Astrocyte (in vitro differentiated cells and primary cell): Measurements from ENCODE around the gene HSD17B2. TPM values are rescaled to one million over a fixed set of nuclear protein-coding genes. Genes with fewer than 3 reads are reported as not detected.

Experiments used
- DNase-seq: peaks from one replicate; pipeline ENCODE4 v3.0.0-alpha.2; 2010; ENCODE audit warnings: low read depth
- FAIRE-seq: peaks from 2 replicates; lab custom pipeline; 2011; peaks lifted over from hg19 to GRCh38; lab: Jason Lieb, UNC
- H2AFZ ChIP-seq: 2 replicates; pipeline ENCODE4 v1.6.0; 2012; ENCODE audit warnings: low read depth, low read length, inconsistent platforms
- H3K27ac ChIP-seq: 2 replicates; pipeline ENCODE4 v1.5.1; 2011; ENCODE audit warnings: low read depth, low read length, inconsistent platforms
- H3K27me3 ChIP-seq: 2 replicates; pipeline ENCODE4 v1.6.0; 2011; ENCODE audit warnings: low read length, inconsistent platforms; ENCODE audit not compliant: insufficient read depth
- H3K36me3 ChIP-seq: 2 replicates; pipeline ENCODE4 v1.5.1; 2011; ENCODE audit warnings: low read length, inconsistent platforms; ENCODE audit not compliant: insufficient read depth
- H3K4me1 ChIP-seq: 2 replicates; pipeline ENCODE4 v1.5.1; 2011; ENCODE audit warnings: low read length, inconsistent platforms; ENCODE audit not compliant: insufficient read depth
- H3K4me2 ChIP-seq: 2 replicates; pipeline ENCODE4 v1.6.0; 2012; ENCODE audit warnings: low read length, inconsistent platforms
- H3K4me3 ChIP-seq: 2 replicates; pipeline ENCODE4 v1.5.1; 2011; ENCODE audit warnings: low read depth, mild to moderate bottlenecking, low read length, inconsistent platforms; ENCODE audit not compliant: insufficient read depth
- H3K79me2 ChIP-seq: 2 replicates; pipeline ENCODE4 v1.6.0; 2012; ENCODE audit warnings: mild to moderate bottlenecking, low read length, inconsistent platforms; ENCODE audit not compliant: insufficient read depth
- H3K9ac ChIP-seq: 2 replicates; pipeline ENCODE4 v1.6.0; 2012; ENCODE audit warnings: mild to moderate bottlenecking, low read length, inconsistent platforms
- H3K9me3 ChIP-seq: 2 replicates; pipeline ENCODE4 v1.5.1; 2012; ENCODE audit warnings: low read depth, mild to moderate bottlenecking, low read length, inconsistent platforms; ENCODE audit not compliant: insufficient read depth
- H4K20me1 ChIP-seq: 2 replicates; pipeline ENCODE4 v1.6.0; 2012; ENCODE audit warnings: low read length, inconsistent platforms; ENCODE audit not compliant: insufficient read depth
- H3K27ac Mint-ChIP-seq: one replicate; pipeline ENCODE4 v1.8.0; 2021; ENCODE audit warnings: mild to moderate bottlenecking, mixed read lengths; ENCODE audit not compliant: unreplicated experiment
- H3K27me3 Mint-ChIP-seq: one replicate; pipeline ENCODE4 v1.8.0; 2021; ENCODE audit warnings: low read depth, mixed read lengths; ENCODE audit not compliant: unreplicated experiment
- H3K36me3 Mint-ChIP-seq: one replicate; pipeline ENCODE4 v1.8.0; 2021; ENCODE audit warnings: low read depth, mixed read lengths; ENCODE audit not compliant: unreplicated experiment
- H3K4me1 Mint-ChIP-seq: one replicate; pipeline ENCODE4 v1.8.0; 2021; ENCODE audit warnings: low read depth, mixed read lengths; ENCODE audit not compliant: unreplicated experiment
- H3K4me3 Mint-ChIP-seq: one replicate; pipeline ENCODE4 v1.8.0; 2021; ENCODE audit warnings: mild to moderate bottlenecking, moderate library complexity, mixed read lengths; ENCODE audit not compliant: unreplicated experiment
- H3K9me3 Mint-ChIP-seq: one replicate; pipeline ENCODE4 v1.8.0; 2021; ENCODE audit warnings: mild to moderate bottlenecking, mixed read lengths; ENCODE audit not compliant: unreplicated experiment
- CTCF ChIP-seq: IDR thresholded peaks from 2 replicates; pipeline ENCODE4 v1.5.1; 2011; ENCODE audit warnings: low read depth, mild to moderate bottlenecking, inconsistent platforms, low read length, moderate library complexity; ENCODE audit not compliant: insufficient read depth
- EZH2 ChIP-seq: IDR thresholded peaks from 2 replicates; pipeline ENCODE4 v1.6.1; 2012; ENCODE audit warnings: mild to moderate bottlenecking, low read length, inconsistent platforms; ENCODE audit not compliant: insufficient read depth
- total RNA-seq: library from RNA; stranded (reverse); gene quantifications from 2 replicates; pipeline ENCODE4 v1.2.1, GENCODE V29; 2021

The HSD17B2 gene
- total RNA-seq, 1 donor from 2014 or later = 0.20 TPM

GRCh38 chr16:82047374-82047773 is 12.3 kb downstream of the HSD17B2 start:
- FAIRE-seq = no peak
- H2AFZ ChIP-seq = no peak overlapping the region
- peaks cover 30% of the 10 kb centered on the region for H3K27me3 Mint-ChIP-seq

GRCh38 chr16:82047787-82048186 is 12.7 kb downstream of the HSD17B2 start:
- Histone ChIP-seq H3K4me1 (peaks cover 12% of the 10 kb centered on the region), H3K4me2 (no peak overlapping the region), H4K20me1 (no peaks in the 10 kb centered on the region), H3K27ac (no peak overlapping the region), H3K9me3 (no peaks in the 10 kb centered on the region), H2AFZ (no peak overlapping the region), H3K4me3 (no peak overlapping the region), H3K9ac (no peak overlapping the region), H3K27me3 (peaks cover 7% of the 10 kb centered on the region), H3K79me2 (no peaks in the 10 kb centered on the region), H3K36me3 (no peaks in the 10 kb centered on the region)
- no peak overlapping the region for H3K27ac Mint-ChIP-seq
- no peaks in the 10 kb centered on the region for H3K9me3 Mint-ChIP-seq
- peaks cover 34% of the 10 kb centered on the region for H3K27me3 Mint-ChIP-seq
- peaks cover 8% of the 10 kb centered on the region for H3K4me1 Mint-ChIP-seq
- H3K36me3 Mint-ChIP-seq = no peaks in the 10 kb centered on the region
- H3K4me3 Mint-ChIP-seq = no peak overlapping the region
- DNase-seq (no peak), FAIRE-seq (no peak)
- no peak for TF ChIP-seq CTCF
- TF ChIP-seq EZH2 = no peak

More at GRCh38 chr16:82047374-82047773, 12.3 kb downstream of the HSD17B2 start:
- Histone ChIP-seq H3K4me1 (peaks cover 13% of the 10 kb centered on the region), H3K9ac (no peak overlapping the region), H4K20me1 (no peaks in the 10 kb centered on the region), H3K4me3 (no peak overlapping the region), H3K4me2 (no peak overlapping the region), H3K36me3 (no peaks in the 10 kb centered on the region), H3K9me3 (no peaks in the 10 kb centered on the region), H3K79me2 (no peaks in the 10 kb centered on the region), H3K27ac (no peak overlapping the region), H3K27me3 (peaks cover 7% of the 10 kb centered on the region)
- Mint-ChIP-seq H3K4me1 (peaks cover 8% of the 10 kb centered on the region), H3K27ac (no peak overlapping the region), H3K36me3 (no peaks in the 10 kb centered on the region), H3K9me3 (no peaks in the 10 kb centered on the region), H3K4me3 (no peak overlapping the region)
- TF ChIP-seq CTCF = no peak
- TF ChIP-seq EZH2 = no peak
- DNase-seq = no peak

GRCh38 chr16:82049484-82049883 is 14.4 kb downstream of the HSD17B2 start:
- TF ChIP-seq CTCF = no peak
- TF ChIP-seq EZH2 = no peak
- H3K4me2 ChIP-seq = no peak overlapping the region
- FAIRE-seq (no peak), DNase-seq (no peak)
- Mint-ChIP-seq H3K4me1 (peaks cover under 1% of the 10 kb centered on the region), H3K36me3 (no peaks in the 10 kb centered on the region), H3K27ac (no peak overlapping the region), H3K9me3 (no peaks in the 10 kb centered on the region), H3K27me3 (peaks cover 43% of the 10 kb centered on the region), H3K4me3 (no peak overlapping the region)
- no peak overlapping the region for H3K27ac ChIP-seq
- H4K20me1 ChIP-seq = no peaks in the 10 kb centered on the region
- H3K9ac ChIP-seq = no peak overlapping the region
- H3K27me3 ChIP-seq = peaks cover 11% of the 10 kb centered on the region
- H3K4me3 ChIP-seq = no peak overlapping the region
- no peaks in the 10 kb centered on the region for H3K9me3 ChIP-seq
- H3K36me3 ChIP-seq = no peaks in the 10 kb centered on the region
- peaks cover 3% of the 10 kb centered on the region for H3K4me1 ChIP-seq
- no peak overlapping the region for H2AFZ ChIP-seq
- H3K79me2 ChIP-seq = no peaks in the 10 kb centered on the region
